HFFc6 (cell line): Measurements from ENCODE around the gene RSU1. TPM values are rescaled to one million over a fixed set of nuclear protein-coding genes. Genes with fewer than 3 reads are reported as not detected.
A peak's percentile ranks its signal among the peaks of the same experiment; 100 is the strongest.

Experiments
- DNase-seq: peaks from one replicate; pipeline ENCODE4 v3.0.0-alpha.2; 2018
- H3K27ac Mint-ChIP-seq: 2 replicates; pipeline ENCODE4 v1.8.0; 2020; ENCODE audit warnings: mild to moderate bottlenecking, mixed read lengths
- H3K27me3 Mint-ChIP-seq: 2 replicates; pipeline ENCODE4 v1.8.0; 2021; ENCODE audit warnings: mild to moderate bottlenecking, moderate library complexity, mixed read lengths; ENCODE audit not compliant: insufficient read depth
- H3K36me3 Mint-ChIP-seq: 2 replicates; pipeline ENCODE4 v1.8.0; 2021; ENCODE audit warnings: low read depth, mixed read lengths
- H3K4me1 Mint-ChIP-seq: 2 replicates; pipeline ENCODE4 v1.8.0; 2020; ENCODE audit warnings: low read depth, mixed read lengths
- H3K4me3 Mint-ChIP-seq: 2 replicates; pipeline ENCODE4 v1.8.0; 2020; ENCODE audit warnings: mild to moderate bottlenecking, moderate library complexity, mixed read lengths
- H3K9me3 Mint-ChIP-seq: 2 replicates; pipeline ENCODE4 v1.8.0; 2020; ENCODE audit warnings: mild to moderate bottlenecking, mixed read lengths
- CTCF ChIP-seq: fragments of 200-600 bp; sonication (generic); IDR thresholded peaks from 2 replicates; pipeline ENCODE4 v1.5.0; 2021; ENCODE audit warnings: antibody characterized with exemption, mild to moderate bottlenecking
- total RNA-seq, 6 experiments: library from RNA; stranded (reverse); fragmentation: NEBNext Ultra II Directional; extraction: Animal tissue kit (Norgen Biotek cat#: 25700); gene quantifications; 2 replicates in 1 of 6; 3 replicates in 5 of 6; pipeline ENCODE4 v1.2.3, GENCODE V29; 2021

Gene RSU1
- total RNA-seq, 6 experiments from 2014 or later, result 182 to 239 (median 205) TPM

- H3K4me3 Mint-ChIP-seq, result no peak overlapping the region
- DNase-seq, result no peak
- no peaks in the 10 kb centered on the region; the same call in 1 of the 2 replicates for H3K27me3 Mint-ChIP-seq
- H3K4me1 Mint-ChIP-seq, result peaks cover 43% of the 10 kb centered on the region
- no peak overlapping the region for H3K27ac Mint-ChIP-seq
- H3K9me3 Mint-ChIP-seq, result no peaks in the 10 kb centered on the region
- TF ChIP-seq CTCF, result no peak
- peaks cover 23% of the 10 kb centered on the region for H3K36me3 Mint-ChIP-seq
These were observed 3.2 kb downstream of the RSU1 start for GRCh38 chr10:16814012-16814411.

- peaks cover 28% of the 10 kb centered on the region for H3K36me3 Mint-ChIP-seq
- H3K27me3 Mint-ChIP-seq, result no peaks in the 10 kb centered on the region; the same call in 1 of the 2 replicates
- no peak overlapping the region for H3K4me3 Mint-ChIP-seq
- no peak for DNase-seq
- no peaks in the 10 kb centered on the region for H3K9me3 Mint-ChIP-seq
- H3K27ac Mint-ChIP-seq, result no peak overlapping the region
- peaks cover 31% of the 10 kb centered on the region for H3K4me1 Mint-ChIP-seq
- TF ChIP-seq CTCF, result no peak
These were observed 4.5 kb downstream of the RSU1 start for GRCh38 chr10:16812676-16813075.

- H3K4me1 Mint-ChIP-seq, result peaks cover 31% of the 10 kb centered on the region
- H3K27ac Mint-ChIP-seq, result no peak overlapping the region
- H3K36me3 Mint-ChIP-seq, result peaks cover 36% of the 10 kb centered on the region
- no peaks in the 10 kb centered on the region for H3K9me3 Mint-ChIP-seq
- no peaks in the 10 kb centered on the region for H3K27me3 Mint-ChIP-seq
- no peak for TF ChIP-seq CTCF
- H3K4me3 Mint-ChIP-seq, result no peak overlapping the region
- no peak for DNase-seq
These were observed 5.5 kb downstream of the RSU1 start for GRCh38 chr10:16811765-16812164.

- Mint-ChIP-seq H3K36me3 (peaks cover 34% of the 10 kb centered on the region), H3K4me1 (peaks cover 30% of the 10 kb centered on the region), H3K4me3 (no peak overlapping the region), H3K27ac (no peak overlapping the region), H3K9me3 (no peaks in the 10 kb centered on the region), H3K27me3 (no peaks in the 10 kb centered on the region)
- no peak for DNase-seq
- no peak for TF ChIP-seq CTCF
These were observed 5.9 kb downstream of the RSU1 start for GRCh38 chr10:16811292-16811691.

- Mint-ChIP-seq H3K36me3 (peaks cover 27% of the 10 kb centered on the region), H3K4me1 (peaks cover 12% of the 10 kb centered on the region), H3K9me3 (no peaks in the 10 kb centered on the region), H3K4me3 (no peak overlapping the region), H3K27me3 (no peaks in the 10 kb centered on the region), H3K27ac (no peak overlapping the region)
- DNase-seq, result peak; percentile 19
- TF ChIP-seq CTCF, result peak; percentile 78
These were observed 8.0 kb downstream of the RSU1 start for GRCh38 chr10:16809074-16809718.
